Measurements from ENCODE around the gene PTPRG.

DNA sequence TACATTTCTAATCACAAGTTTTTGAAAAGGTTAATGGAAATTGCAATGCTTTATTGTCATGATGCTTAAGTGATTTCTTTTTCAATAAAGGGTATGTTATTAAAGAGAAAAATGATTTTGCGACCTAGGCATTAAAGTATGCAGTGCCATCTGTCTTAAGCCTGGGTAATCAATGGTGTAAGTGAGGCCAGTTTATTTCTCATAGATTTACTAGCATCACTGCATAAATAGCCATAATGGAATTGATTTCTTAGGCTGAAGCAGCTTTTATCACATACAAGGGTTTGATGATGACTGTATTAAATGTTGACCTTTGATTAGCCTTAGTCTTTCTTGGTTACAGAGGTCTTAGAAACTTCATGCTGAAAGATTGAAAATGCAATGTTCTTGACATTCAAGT lies 464.5 kb downstream of the PTPRG start:
- TF ChIP-seq POLR2AphosphoS5 (IDR thresholded peaks at IDR 0.05) (no peak), POLR2A (IDR thresholded peaks at IDR 0.05) (no peak)
- TF ChIP-seq, protein P1, sequence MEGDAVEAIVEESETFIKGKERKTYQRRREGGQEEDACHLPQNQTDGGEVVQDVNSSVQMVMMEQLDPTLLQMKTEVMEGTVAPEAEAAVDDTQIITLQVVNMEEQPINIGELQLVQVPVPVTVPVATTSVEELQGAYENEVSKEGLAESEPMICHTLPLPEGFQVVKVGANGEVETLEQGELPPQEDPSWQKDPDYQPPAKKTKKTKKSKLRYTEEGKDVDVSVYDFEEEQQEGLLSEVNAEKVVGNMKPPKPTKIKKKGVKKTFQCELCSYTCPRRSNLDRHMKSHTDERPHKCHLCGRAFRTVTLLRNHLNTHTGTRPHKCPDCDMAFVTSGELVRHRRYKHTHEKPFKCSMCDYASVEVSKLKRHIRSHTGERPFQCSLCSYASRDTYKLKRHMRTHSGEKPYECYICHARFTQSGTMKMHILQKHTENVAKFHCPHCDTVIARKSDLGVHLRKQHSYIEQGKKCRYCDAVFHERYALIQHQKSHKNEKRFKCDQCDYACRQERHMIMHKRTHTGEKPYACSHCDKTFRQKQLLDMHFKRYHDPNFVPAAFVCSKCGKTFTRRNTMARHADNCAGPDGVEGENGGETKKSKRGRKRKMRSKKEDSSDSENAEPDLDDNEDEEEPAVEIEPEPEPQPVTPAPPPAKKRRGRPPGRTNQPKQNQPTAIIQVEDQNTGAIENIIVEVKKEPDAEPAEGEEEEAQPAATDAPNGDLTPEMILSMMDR (IDR thresholded peaks at IDR 0.05), result no peak

Data from suprapubic skin (tissue), 4 donors.